Activated CD8-positive, alpha-beta T cell treated with anti-CD3 and anti-CD28 coated beads for 36 hours (primary cell): ENCODE results near the gene PLBD2. TPM values are rescaled to one million over a fixed set of nuclear protein-coding genes. Genes with fewer than 3 reads are reported as not detected.

Source experiments
- ATAC-seq: fragments of 200-7000 bp; cut with Tn5 transposase; one replicate; pipeline ENCODE4 v1.10.0; 2021; ENCODE audit warnings: mild to moderate bottlenecking, moderate library complexity
- CTCF ChIA-PET: fragments of 350-600 bp; sonication (Branson Sonifier 250); formaldehyde crosslinking; loops from one replicate; lab custom pipeline; 2021; ENCODE audit warnings: antibody characterized with exemption; lab: Charles Lee
- POLR2A ChIA-PET: fragments of 350-600 bp; sonication (Branson Sonifier 250); formaldehyde crosslinking; loops from one replicate; lab custom pipeline; 2021; ENCODE audit warnings: antibody characterized with exemption; lab: Charles Lee
- DNase-seq: peaks from one replicate; pipeline ENCODE4 v3.0.0-alpha.2; 2020
- H3K27ac Mint-ChIP-seq: one replicate; pipeline ENCODE4 v1.8.0; 2021; ENCODE audit warnings: mild to moderate bottlenecking, mixed read lengths
- H3K27me3 Mint-ChIP-seq: one replicate; pipeline ENCODE4 v1.8.0; 2021; ENCODE audit warnings: mixed read lengths
- H3K36me3 Mint-ChIP-seq: one replicate; pipeline ENCODE4 v1.8.0; 2021; ENCODE audit warnings: low read depth, mixed read lengths
- H3K4me1 Mint-ChIP-seq: one replicate; pipeline ENCODE4 v1.8.0; 2021; ENCODE audit warnings: low read depth, mixed read lengths
- H3K4me3 Mint-ChIP-seq: one replicate; pipeline ENCODE4 v1.8.0; 2021; ENCODE audit warnings: mild to moderate bottlenecking, moderate library complexity, mixed read lengths
- H3K9me3 Mint-ChIP-seq: one replicate; pipeline ENCODE4 v1.8.0; 2021; ENCODE audit warnings: mixed read lengths
- CTCF ChIP-seq: fragments of 200-600 bp; IDR thresholded peaks from one replicate; pipeline ENCODE4 v1.8.0; 2022; ENCODE audit warnings: antibody characterized with exemption, mild to moderate bottlenecking
- intact Hi-C: fragments of 100-400 bp; cut with micrococcal nuclease; formaldehyde crosslinking; loops from one replicate; pipeline ENCODE4 v1.10.0; 2022
- total RNA-seq, 2 experiments: library from RNA; stranded (reverse); gene quantifications; one replicate each; pipeline ENCODE4 v1.2.3, GENCODE V29; 2021

Gene PLBD2
- total RNA-seq, 2 experiments from 2014 or later: 13.5 to 13.9 TPM

- ChIA-PET CTCF (interaction anchor here (1.7 kb wide), 1 partner anchor 11 kb away, joined by 8 read pairs; no protein-coding TSS in a partner anchor), POLR2A (no interaction called here)
- Mint-ChIP-seq H3K27me3 (peaks cover 9% of the 10 kb centered on the region), H3K9me3 (no peaks in the 10 kb centered on the region), H3K27ac (no peak overlapping the region), H3K36me3 (no peaks in the 10 kb centered on the region), H3K4me1 (no peaks in the 10 kb centered on the region), H3K4me3 (no peak overlapping the region)
- no peak for DNase-seq
- TF ChIP-seq CTCF: no peak
- no peak for ATAC-seq
- intact Hi-C loops: loop anchor here (10.0 kb wide), 1 partner anchor 220 kb away; no protein-coding TSS in a partner anchor
Measured at GRCh38 chr12:113414519-113415038, 56.2 kb downstream of the PLBD2 start.

- no peak for TF ChIP-seq CTCF
- ChIA-PET POLR2A (interaction anchor here (0.6 kb wide), 1 partner anchor 103 kb away, joined by 3 read pairs; no protein-coding TSS in a partner anchor), CTCF (no interaction called here)
- Mint-ChIP-seq H3K27me3 (peaks cover 7% of the 10 kb centered on the region), H3K27ac (no peak overlapping the region), H3K4me1 (no peaks in the 10 kb centered on the region), H3K9me3 (no peaks in the 10 kb centered on the region), H3K4me3 (no peak overlapping the region), H3K36me3 (no peaks in the 10 kb centered on the region)
- ATAC-seq (no peak), DNase-seq (no peak)
- intact Hi-C loops: loop anchor here (10.0 kb wide), 1 partner anchor 221 kb away; no protein-coding TSS in a partner anchor
Measured at GRCh38 chr12:113416091-113416754, 57.8 kb downstream of the PLBD2 start.

GRCh38 chr12:113418213-113418879 lies 60.0 kb downstream of the PLBD2 start:
- H3K4me3 Mint-ChIP-seq: no peak overlapping the region
- no peaks in the 10 kb centered on the region for H3K36me3 Mint-ChIP-seq
- POLR2A ChIA-PET: interaction anchor here (1.0 kb wide), 1 partner anchor 197 kb away, joined by 3 read pairs; the partner anchor contains the start of gene TPCN1
- no peak for ATAC-seq
- intact Hi-C loops: loop anchor here (10.0 kb wide), 1 partner anchor 224 kb away; no protein-coding TSS in a partner anchor
- H3K27me3 Mint-ChIP-seq: peaks cover 7% of the 10 kb centered on the region
- H3K27ac Mint-ChIP-seq: no peak overlapping the region
- H3K9me3 Mint-ChIP-seq: no peaks in the 10 kb centered on the region
- no peak for DNase-seq
- H3K4me1 Mint-ChIP-seq: peaks cover 8% of the 10 kb centered on the region
- no peak for TF ChIP-seq CTCF
- CTCF ChIA-PET: no interaction called here

- intact Hi-C loops: no loop called here
- Mint-ChIP-seq H3K4me1 (peaks cover 8% of the 10 kb centered on the region), H3K4me3 (no peak overlapping the region), H3K9me3 (no peaks in the 10 kb centered on the region), H3K36me3 (no peaks in the 10 kb centered on the region), H3K27ac (no peak overlapping the region), H3K27me3 (peaks cover 9% of the 10 kb centered on the region)
- ChIA-PET POLR2A (no interaction called here), CTCF (no interaction called here)
- TF ChIP-seq CTCF: no peak
- DNase-seq (no peak), ATAC-seq (no peak)
Measured at GRCh38 chr12:113420996-113421595, 62.7 kb downstream of the PLBD2 start.
